ENCODE data around the gene LGR6.

GRCh38 chr1:202229376-202229775 lies 35.8 kb downstream of the LGR6 start:
- TF ChIP-seq CTCF (IDR thresholded peaks at IDR 0.05) (no peak), POLR2AphosphoS5 (IDR thresholded peaks at IDR 0.05; ENCODE audit: low read depth, low read length) (no peak), SIN3A (IDR thresholded peaks at IDR 0.05; ENCODE audit: borderline replicate concordance, insufficient read depth, low read depth, low read length) (no peak)
- TF ChIP-seq, protein P1, sequence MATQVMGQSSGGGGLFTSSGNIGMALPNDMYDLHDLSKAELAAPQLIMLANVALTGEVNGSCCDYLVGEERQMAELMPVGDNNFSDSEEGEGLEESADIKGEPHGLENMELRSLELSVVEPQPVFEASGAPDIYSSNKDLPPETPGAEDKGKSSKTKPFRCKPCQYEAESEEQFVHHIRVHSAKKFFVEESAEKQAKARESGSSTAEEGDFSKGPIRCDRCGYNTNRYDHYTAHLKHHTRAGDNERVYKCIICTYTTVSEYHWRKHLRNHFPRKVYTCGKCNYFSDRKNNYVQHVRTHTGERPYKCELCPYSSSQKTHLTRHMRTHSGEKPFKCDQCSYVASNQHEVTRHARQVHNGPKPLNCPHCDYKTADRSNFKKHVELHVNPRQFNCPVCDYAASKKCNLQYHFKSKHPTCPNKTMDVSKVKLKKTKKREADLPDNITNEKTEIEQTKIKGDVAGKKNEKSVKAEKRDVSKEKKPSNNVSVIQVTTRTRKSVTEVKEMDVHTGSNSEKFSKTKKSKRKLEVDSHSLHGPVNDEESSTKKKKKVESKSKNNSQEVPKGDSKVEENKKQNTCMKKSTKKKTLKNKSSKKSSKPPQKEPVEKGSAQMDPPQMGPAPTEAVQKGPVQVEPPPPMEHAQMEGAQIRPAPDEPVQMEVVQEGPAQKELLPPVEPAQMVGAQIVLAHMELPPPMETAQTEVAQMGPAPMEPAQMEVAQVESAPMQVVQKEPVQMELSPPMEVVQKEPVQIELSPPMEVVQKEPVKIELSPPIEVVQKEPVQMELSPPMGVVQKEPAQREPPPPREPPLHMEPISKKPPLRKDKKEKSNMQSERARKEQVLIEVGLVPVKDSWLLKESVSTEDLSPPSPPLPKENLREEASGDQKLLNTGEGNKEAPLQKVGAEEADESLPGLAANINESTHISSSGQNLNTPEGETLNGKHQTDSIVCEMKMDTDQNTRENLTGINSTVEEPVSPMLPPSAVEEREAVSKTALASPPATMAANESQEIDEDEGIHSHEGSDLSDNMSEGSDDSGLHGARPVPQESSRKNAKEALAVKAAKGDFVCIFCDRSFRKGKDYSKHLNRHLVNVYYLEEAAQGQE (IDR thresholded peaks at IDR 0.05; ENCODE audit: insufficient read depth in 1 of 2, low read depth in 2 of 2, low read length in 1 of 2): no peak

Data from Panc1 (cell line).